Measurements from ENCODE around the gene LLGL2.
"Not testable (repeated sequence)": the region's sequence is repeated elsewhere in the genome, so short reads cannot be mapped to it uniquely, and the experiment has no call there.

LLGL2 gene

GRCh38 chr17:75507733-75508719 is 17.5 kb upstream of the LLGL2 start:
- FAIRE-seq, result no peak

GRCh38 chr17:75508931-75509361 is 16.6 kb upstream of the LLGL2 start:
- no peak for FAIRE-seq

- no peak for FAIRE-seq
These were observed 15.8 kb upstream of the LLGL2 start for GRCh38 chr17:75509528-75510258.

GRCh38 chr17:75511270-75511609 is 14.3 kb upstream of the LLGL2 start:
- no peak for FAIRE-seq

- no peak for FAIRE-seq
These were observed 13.6 kb upstream of the LLGL2 start for GRCh38 chr17:75511610-75512575.

GRCh38 chr17:75512926-75513640 is 12.4 kb upstream of the LLGL2 start:
- no peak for FAIRE-seq

- FAIRE-seq, result no peak
These were observed 11.9 kb upstream of the LLGL2 start for GRCh38 chr17:75513641-75514000.

GRCh38 chr17:75514299-75514918 is 11.1 kb upstream of the LLGL2 start:
- FAIRE-seq, result no peak

- no peak for FAIRE-seq
These were observed 10.5 kb upstream of the LLGL2 start for GRCh38 chr17:75514919-75515495.

- FAIRE-seq, result no peak
These were observed 9.8 kb upstream of the LLGL2 start, which contains the start of gene CASKIN2 for GRCh38 chr17:75515496-75516254. Gene CASKIN2 (minus strand): TSS chr17:75515537. CDS start chr17:75513804, 1,733 bp downstream.

- FAIRE-seq, result no peak
These were observed 9.3 kb upstream of the LLGL2 start, which contains the start of gene TSEN54 for GRCh38 chr17:75516255-75516618. Gene TSEN54 (plus strand): TSS chr17:75516528. CDS start chr17:75516561, 33 bp downstream.

- FAIRE-seq, result no peak
These were observed 8.7 kb upstream of the LLGL2 start for GRCh38 chr17:75516619-75517296.

- FAIRE-seq, result no peak
These were observed 8.1 kb upstream of the LLGL2 start for GRCh38 chr17:75517297-75517865.

- FAIRE-seq, result no peak
These were observed 7.3 kb upstream of the LLGL2 start for GRCh38 chr17:75518201-75518600.

- FAIRE-seq, result no peak
These were observed 6.4 kb upstream of the LLGL2 start for GRCh38 chr17:75518983-75519537.

- FAIRE-seq, result not testable (repeated sequence)
These were observed 5.1 kb upstream of the LLGL2 start for GRCh38 chr17:75520413-75520812.

- no peak for FAIRE-seq
These were observed 4.2 kb upstream of the LLGL2 start for GRCh38 chr17:75521290-75521689.

GRCh38 chr17:75521951-75522727 is 3.4 kb upstream of the LLGL2 start:
- FAIRE-seq, result no peak

Data from A204.1 (cell line).